GM19193 (cell line): Measurements from ENCODE around the gene TBC1D25.
A peak's percentile ranks its signal among the peaks of the same experiment; 100 is the strongest.

ENCODE experiments used
- POLR2A ChIP-seq: IDR thresholded peaks from 4 replicates; pipeline ENCODE4 v1.6.1; 2011; ENCODE audit not compliant: insufficient read depth, insufficient read length; ENCODE audit errors: extremely low read depth

The TBC1D25 gene

GRCh38 chrX:48509619-48510018 lies 29.9 kb upstream of the TBC1D25 start:
- TF ChIP-seq POLR2A = no peak

- no peak for TF ChIP-seq POLR2A
These were observed 28.0 kb upstream of the TBC1D25 start for GRCh38 chrX:48511560-48511959.

GRCh38 chrX:48512371-48512935 lies 27.1 kb upstream of the TBC1D25 start:
- TF ChIP-seq POLR2A = no peak

GRCh38 chrX:48513670-48514069 lies 25.8 kb upstream of the TBC1D25 start:
- TF ChIP-seq POLR2A = no peak

GRCh38 chrX:48514126-48514806 lies 25.2 kb upstream of the TBC1D25 start:
- TF ChIP-seq POLR2A = no peak

- no peak for TF ChIP-seq POLR2A
These were observed 24.6 kb upstream of the TBC1D25 start for GRCh38 chrX:48514868-48515460.

GRCh38 chrX:48515842-48516241 lies 23.7 kb upstream of the TBC1D25 start:
- no peak for TF ChIP-seq POLR2A

- TF ChIP-seq POLR2A = no peak
These were observed 23.2 kb upstream of the TBC1D25 start for GRCh38 chrX:48516285-48516684.

- TF ChIP-seq POLR2A = no peak
These were observed 22.5 kb upstream of the TBC1D25 start for GRCh38 chrX:48516987-48517386.

GRCh38 chrX:48520455-48520854 lies 19.1 kb upstream of the TBC1D25 start:
- TF ChIP-seq POLR2A = no peak

- TF ChIP-seq POLR2A = no peak
These were observed 18.6 kb upstream of the TBC1D25 start for GRCh38 chrX:48520976-48521352.

GRCh38 chrX:48521353-48522243 lies 17.9 kb upstream of the TBC1D25 start, which contains the start of gene EBP:
Gene EBP (plus strand): TSS chrX:48521808. CDS start chrX:48523772, 1,964 bp downstream.
- TF ChIP-seq POLR2A = peak; percentile 77

- no peak for TF ChIP-seq POLR2A
These were observed 17.2 kb upstream of the TBC1D25 start for GRCh38 chrX:48522291-48522690.

GRCh38 chrX:48523682-48524081 lies 15.8 kb upstream of the TBC1D25 start:
- TF ChIP-seq POLR2A = no peak

- TF ChIP-seq POLR2A = no peak
These were observed 8.8 kb upstream of the TBC1D25 start for GRCh38 chrX:48530736-48531135.

- no peak for TF ChIP-seq POLR2A
These were observed 8.1 kb upstream of the TBC1D25 start for GRCh38 chrX:48531358-48531959.

GRCh38 chrX:48532161-48532560 lies 7.4 kb upstream of the TBC1D25 start:
- no peak for TF ChIP-seq POLR2A
